Astrocyte of the spinal cord (primary cell): ENCODE measurements around the gene NOM1.
A peak's percentile ranks its signal among the peaks of the same experiment; 100 is the strongest.

Experiments
- DNase-seq: peaks from one replicate; pipeline ENCODE4 v3.0.0; 2011; ENCODE audit warnings: low read depth, low spot score
- H3K4me3 ChIP-seq: 2 replicates; pipeline ENCODE4 v1.5.1; 2011; ENCODE audit warnings: low read depth, mild to moderate bottlenecking, low read length, moderate library complexity
- CTCF ChIP-seq: IDR thresholded peaks from 2 replicates; pipeline ENCODE4 v1.5.1; 2012; ENCODE audit warnings: low read depth, mild to moderate bottlenecking, low read length, inconsistent platforms
- in situ Hi-C: cut with HindIII; loops from 2 replicates; pipeline ENCODE4 v1.10.0; 2017; ENCODE audit warnings: low sequenced_read_pairs

The NOM1 gene

GRCh38 chr7:156968183-156968582, 18.7 kb downstream of the NOM1 start:
- no peak for TF ChIP-seq CTCF
- no peak for DNase-seq
- in situ Hi-C loops, result no loop called here
- no peak overlapping the region for H3K4me3 ChIP-seq

- no peak overlapping the region for H3K4me3 ChIP-seq
- DNase-seq, result peak; percentile 22
- no peak for TF ChIP-seq CTCF
- in situ Hi-C loops, result no loop called here
Measured at GRCh38 chr7:156969972-156970420, 20.5 kb downstream of the NOM1 start.

- in situ Hi-C loops, result no loop called here
- no peak for TF ChIP-seq CTCF
- no peak overlapping the region for H3K4me3 ChIP-seq
- no peak for DNase-seq
Measured at GRCh38 chr7:156975620-156976019, 26.1 kb downstream of the NOM1 start.

- TF ChIP-seq CTCF, result no peak
- in situ Hi-C loops, result no loop called here
- DNase-seq, result no peak
- no peak overlapping the region for H3K4me3 ChIP-seq
Measured at GRCh38 chr7:156979007-156979606, 29.6 kb downstream of the NOM1 start.

- DNase-seq, result no peak
- in situ Hi-C loops, result no loop called here
- H3K4me3 ChIP-seq, result no peak overlapping the region
- TF ChIP-seq CTCF, result no peak
Measured at GRCh38 chr7:156979711-156980110, 30.2 kb downstream of the NOM1 start.

GRCh38 chr7:156984174-156984891, 34.8 kb downstream of the NOM1 start:
- no peak overlapping the region for H3K4me3 ChIP-seq
- DNase-seq, result no peak
- no peak for TF ChIP-seq CTCF
- in situ Hi-C loops, result no loop called here
